Epidermal melanocyte (primary cell): ENCODE data around the gene C1orf52.
"Not testable (repeated sequence)": the region's sequence is repeated elsewhere in the genome, so short reads cannot be mapped to it uniquely, and the experiment has no call there.

Source experiments
- DNase-seq: peaks from one replicate; pipeline ENCODE4 v3.0.0; 2011; ENCODE audit warnings: low spot score; ENCODE audit not compliant: insufficient read length

C1orf52 gene

DNA sequence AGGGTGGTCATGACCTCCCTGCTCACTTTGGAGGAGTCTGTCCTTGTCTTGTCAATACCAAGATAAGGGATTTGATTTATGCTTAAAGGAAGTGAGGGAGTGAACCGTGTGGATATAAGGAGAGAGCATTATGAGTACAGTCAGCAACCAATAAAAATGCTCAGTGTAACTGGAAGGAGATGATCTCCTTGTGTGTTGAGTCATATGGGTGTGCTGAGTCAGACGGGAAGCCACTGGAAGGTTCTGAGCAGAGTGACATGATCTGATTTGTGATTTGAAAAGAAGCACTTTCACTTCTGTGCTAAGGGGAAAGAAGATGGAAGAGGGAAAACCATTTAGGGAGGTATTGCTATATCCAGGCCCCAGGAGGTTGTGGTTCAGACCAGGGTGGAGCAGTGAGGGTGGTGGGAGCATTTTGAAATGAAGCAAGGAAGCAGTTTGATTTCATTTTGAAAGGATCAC lies 19.4 kb upstream of the C1orf52 start:
- peak; percentile 28 for DNase-seq

DNA sequence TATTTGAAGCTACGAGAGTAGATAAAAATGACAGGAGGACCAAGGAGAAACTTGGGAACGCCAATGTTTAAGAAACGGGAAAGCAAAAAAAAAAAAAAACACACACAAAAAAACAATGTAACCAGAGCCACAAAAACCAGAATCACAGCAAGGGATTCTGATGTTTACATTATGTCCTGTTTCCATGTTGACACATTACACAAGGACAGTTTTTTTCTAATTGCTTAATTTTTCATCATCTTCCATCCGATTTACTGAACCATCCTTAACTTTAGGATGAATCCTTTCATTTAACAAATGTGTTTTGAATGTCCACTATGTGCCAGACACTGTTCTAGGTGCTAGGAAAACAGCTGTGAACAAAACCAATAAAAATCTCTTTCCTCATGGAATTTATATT lies 18.3 kb upstream of the C1orf52 start:
- DNase-seq = no peak

- no peak for DNase-seq
These were observed 17.6 kb upstream of the C1orf52 start for GRCh38 chr1:85276978-85277639.

- peak; percentile 85 for DNase-seq
These were observed 16.9 kb upstream of the C1orf52 start, which contains the start of gene BCL10 for GRCh38 chr1:85276215-85276977. Gene BCL10 (minus strand): TSS chr1:85276632. CDS start chr1:85276352, 280 bp downstream.

GRCh38 chr1:85275701-85276214 lies 16.3 kb upstream of the C1orf52 start:
- DNase-seq = no peak

DNA sequence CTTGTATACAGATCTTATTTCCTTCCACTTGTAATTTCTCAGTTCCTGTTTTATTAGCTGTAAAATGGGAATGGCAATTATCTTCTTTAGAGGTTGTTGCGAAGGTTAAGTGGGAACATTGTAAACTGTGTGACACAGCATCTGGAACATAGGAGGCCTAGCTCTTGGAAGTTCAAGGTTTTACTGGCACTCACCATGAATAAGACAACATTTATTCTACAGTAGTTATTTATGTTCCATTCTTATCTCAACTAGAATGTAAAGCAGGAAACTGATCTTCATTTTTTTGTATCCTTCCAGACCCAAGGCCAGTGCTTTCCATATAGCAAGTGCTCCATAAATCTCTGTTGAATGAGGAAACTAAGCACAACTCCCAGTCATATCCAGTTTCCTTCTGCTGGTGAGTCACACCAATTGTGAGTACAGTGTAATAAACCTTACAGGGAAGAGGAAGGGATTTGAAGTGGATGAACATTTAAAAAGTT lies 15.5 kb upstream of the C1orf52 start:
- no peak for DNase-seq

DNA sequence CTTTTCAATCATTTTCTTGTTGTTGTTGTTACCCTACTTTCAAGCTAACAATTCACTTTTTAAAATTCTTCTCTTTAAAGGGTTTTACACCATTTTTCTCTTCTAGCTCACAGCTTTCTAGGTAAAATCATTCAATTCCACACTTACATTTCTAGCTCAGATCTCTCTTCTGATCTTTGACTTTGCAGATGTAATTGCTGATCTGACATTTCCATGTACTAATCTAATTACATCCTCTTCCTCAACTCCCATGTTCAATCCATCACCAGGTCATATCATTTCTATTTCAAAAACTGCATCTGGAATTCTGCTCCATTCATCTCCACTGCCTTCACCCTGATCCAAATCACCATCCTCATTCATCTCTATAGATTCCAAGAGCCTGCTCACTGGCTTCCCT lies 13.9 kb upstream of the C1orf52 start:
- DNase-seq = no peak

- DNase-seq = no peak
These were observed 9.5 kb upstream of the C1orf52 start for GRCh38 chr1:85268801-85269585.

DNA sequence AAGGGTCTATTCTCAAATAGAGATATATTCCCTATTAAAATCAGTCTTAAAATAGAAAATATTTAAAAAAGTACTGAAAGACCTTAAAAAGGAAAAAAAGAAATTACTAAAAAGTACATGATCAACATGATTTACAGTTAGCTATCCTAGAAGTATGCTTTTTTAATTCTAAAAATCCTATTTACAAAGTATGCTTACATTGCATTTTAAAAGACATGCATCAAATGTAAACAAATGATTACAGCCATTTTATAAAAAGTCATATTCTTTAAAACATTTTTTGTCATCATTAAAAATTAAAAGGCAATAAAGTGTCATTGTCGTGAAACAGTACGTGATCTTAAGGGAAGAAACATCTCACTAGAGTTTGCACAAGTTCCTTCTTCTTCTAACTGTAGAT lies 7.9 kb upstream of the C1orf52 start:
- no peak for DNase-seq

- DNase-seq = no peak
These were observed 4.7 kb upstream of the C1orf52 start for GRCh38 chr1:85264150-85264549.

DNA sequence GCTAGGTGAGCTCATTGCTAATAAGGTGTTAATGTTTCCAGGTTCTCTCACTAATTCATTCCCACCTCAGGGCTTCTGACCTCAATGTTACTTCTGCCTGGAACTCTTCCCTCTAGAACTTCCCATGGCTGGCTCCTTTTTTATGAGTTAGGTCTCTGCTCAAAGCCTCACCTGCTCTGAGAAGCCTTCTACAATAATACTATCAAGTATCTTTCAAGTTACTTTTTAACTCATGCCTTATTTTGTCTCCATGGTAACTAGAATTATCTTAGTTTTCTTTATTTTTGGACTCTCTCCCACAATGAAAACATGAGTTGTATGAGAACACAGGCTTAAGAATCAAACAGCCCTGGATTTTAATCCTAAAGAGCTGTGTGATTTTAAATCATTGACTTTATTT lies 3.5 kb upstream of the C1orf52 start:
- no peak for DNase-seq

GRCh38 chr1:85259912-85260274 lies 431 bp upstream of the C1orf52 start:
- no peak for DNase-seq

DNA sequence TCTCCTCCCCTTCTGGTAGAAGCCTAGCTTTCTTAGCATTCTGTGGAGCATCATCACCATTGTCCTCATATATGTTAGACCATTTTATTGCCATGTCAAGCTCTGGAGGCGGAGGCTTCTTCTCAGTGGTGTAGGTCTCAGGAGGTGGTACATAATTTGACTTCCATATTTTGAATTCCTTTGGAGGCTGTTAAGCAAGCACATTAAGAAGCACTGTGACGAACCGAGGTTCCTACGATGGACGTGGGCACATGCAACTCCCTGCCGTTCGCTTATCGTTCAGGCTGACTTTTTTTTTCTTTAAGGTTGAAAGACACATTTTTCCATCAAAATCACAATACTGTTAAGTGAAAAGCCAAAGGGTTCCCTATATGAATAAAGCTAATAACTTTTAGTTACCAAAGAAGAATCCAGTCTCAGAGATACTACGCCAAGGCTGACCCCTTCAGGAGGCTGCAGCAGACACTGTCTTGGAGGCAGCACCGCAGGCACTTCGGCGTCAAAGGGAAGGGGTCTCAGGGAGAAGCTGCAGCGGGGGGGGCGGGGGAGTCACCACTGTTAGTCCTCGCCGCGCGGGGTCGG lies 835 bp downstream of the C1orf52 start:
- no peak for DNase-seq

DNA sequence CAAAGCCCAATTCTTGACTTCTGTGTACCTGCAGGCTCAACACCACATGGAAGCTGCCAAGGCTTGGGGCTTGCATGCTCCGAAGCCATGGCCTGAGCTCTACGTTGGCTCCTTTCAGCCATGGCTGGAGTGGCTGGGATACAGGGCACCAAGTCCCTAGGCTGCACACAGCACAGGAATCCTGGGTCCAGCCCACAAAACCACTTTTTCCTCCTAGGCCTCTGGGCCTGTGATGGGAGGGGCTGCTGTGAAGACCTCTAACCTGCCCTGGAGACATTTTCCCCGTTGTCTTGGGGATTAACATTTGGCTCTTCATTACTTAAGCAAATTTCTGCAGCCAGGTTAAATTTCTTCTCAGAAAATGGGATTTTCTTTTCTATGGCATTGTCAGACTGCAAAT lies 10.4 kb downstream of the C1orf52 start:
- DNase-seq = not testable (repeated sequence)

GRCh38 chr1:85245891-85246290 lies 13.6 kb downstream of the C1orf52 start:
- no peak for DNase-seq

GRCh38 chr1:85245456-85245855 lies 14.0 kb downstream of the C1orf52 start:
- DNase-seq = no peak

DNA sequence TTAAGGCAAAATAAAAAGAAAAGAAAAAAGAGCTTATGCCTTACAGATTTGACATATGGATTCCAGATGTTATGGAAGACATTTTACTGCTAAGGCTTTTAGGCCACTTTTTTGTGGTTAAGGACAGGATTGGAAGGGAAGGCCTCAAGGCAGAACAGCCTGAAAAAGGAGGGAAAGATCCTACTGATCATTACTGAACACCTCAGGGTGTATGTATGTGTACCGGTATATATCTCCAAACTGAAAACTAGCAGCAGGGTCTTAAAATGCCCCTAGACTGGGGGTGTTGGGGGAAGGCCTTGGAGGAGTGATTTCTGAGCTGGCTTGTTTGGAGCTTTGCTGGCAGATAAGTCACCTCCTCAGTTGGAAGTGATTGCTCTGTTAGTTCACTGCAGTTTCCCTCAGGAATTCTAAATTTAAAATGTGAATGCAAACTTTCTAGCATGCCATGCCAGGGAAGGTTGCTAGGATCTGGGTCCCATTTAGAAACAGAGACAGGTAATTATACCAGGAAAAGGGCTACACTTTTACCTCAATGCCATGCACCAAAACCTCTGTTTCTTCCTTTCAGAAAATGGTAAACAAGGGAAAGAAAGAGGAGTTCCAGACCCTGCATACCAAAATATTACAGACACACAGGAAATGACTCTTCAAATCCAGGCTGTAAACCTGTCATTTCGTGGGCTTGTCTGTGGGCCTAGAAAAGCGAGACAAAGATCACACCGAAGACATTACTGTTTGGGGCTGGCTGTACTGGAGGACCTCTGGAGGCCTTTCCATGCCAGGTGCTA lies 15.0 kb downstream of the C1orf52 start:
- DNase-seq = no peak

- DNase-seq = no peak
These were observed 16.1 kb downstream of the C1orf52 start for GRCh38 chr1:85243372-85243771.

- DNase-seq = no peak
These were observed 18.8 kb downstream of the C1orf52 start for GRCh38 chr1:85240643-85241042.

DNA sequence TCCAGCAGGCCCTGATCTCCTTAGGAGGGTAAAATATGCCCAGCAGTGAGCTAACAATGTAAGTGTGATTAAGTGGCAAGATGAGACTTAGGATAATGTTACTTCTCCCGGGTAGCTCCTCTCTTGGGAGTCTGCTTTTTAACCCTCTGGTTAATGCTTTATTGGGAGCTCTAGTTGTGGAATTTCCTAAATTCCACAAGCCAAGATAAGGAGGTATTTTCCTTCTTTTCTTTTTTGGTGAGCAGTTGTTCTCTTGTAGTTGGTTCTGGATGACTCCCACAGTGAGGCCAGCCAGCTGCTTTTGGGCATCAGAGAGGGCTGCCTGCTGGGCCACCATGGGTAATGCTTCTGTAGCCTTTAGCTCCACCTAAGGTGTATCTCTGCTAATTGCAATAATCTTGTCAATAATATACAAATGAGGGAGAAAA lies 19.3 kb downstream of the C1orf52 start:
- no peak for DNase-seq

DNA sequence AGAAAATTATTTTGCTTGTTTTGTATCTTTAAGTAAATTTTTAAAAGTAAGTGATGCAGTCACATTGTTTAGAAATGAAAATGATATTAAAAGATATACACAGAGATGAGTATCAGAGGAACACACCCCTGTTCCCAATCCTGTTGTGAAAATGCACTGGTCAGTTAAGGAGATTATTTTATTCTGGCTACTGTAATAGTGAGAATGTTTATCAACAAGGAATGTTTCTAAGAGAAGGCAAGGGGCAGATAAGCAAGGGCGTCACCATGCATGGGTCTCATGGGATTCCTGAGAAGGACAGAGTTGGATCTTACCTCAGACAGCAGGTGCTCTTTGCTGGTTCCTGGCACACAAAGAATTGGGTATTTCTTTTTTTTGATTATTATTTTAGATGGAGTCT lies 21.8 kb downstream of the C1orf52 start:
- no peak for DNase-seq
